Spleen (tissue), 7 donors: ENCODE results near the gene ADAMTS6.

Source experiments
- POLR2A ChIP-seq, 3 donors: fragments of 450-650 bp; IDR thresholded peaks; one replicate each; pipeline ENCODE4 v1.5.1; 2017; ENCODE audit warnings: antibody characterized with exemption in 3 of 3, mild to moderate bottlenecking in 1 of 3
- POLR2AphosphoS5 ChIP-seq, 3 donors: sonication (generic); formaldehyde crosslinking; IDR thresholded peaks; one replicate each; pipeline ENCODE4 v1.5.1; 2017; ENCODE audit warnings: antibody characterized with exemption in 3 of 3
- TF ChIP-seq, protein P1 (sequence below), 11 experiments: fragments of 200-600 bp in 7 of 11; fragments of 450-650 bp in 4 of 11; sonication (generic) in 4 of 11; IDR thresholded peaks in 8 of 11; conservative IDR thresholded peaks in 3 of 11; 1 replicate in 7 of 11; 2 replicates in 4 of 11; pipeline versions ENCODE4 v1.4.0 to v1.8.0; 2016 to 2021; ENCODE audit warnings: antibody characterized with exemption in 11 of 11, inconsistent platforms in 4 of 11, mild to moderate bottlenecking in 1 of 11
- donor health status: DM: no; HTN: no; CAD: no; lungs with moderate emphysema.
- donor health status: DM: no; HTN: no; CAD: no.
- donor health status: DM: no; HTN: no; CAD: no.

DNA sequence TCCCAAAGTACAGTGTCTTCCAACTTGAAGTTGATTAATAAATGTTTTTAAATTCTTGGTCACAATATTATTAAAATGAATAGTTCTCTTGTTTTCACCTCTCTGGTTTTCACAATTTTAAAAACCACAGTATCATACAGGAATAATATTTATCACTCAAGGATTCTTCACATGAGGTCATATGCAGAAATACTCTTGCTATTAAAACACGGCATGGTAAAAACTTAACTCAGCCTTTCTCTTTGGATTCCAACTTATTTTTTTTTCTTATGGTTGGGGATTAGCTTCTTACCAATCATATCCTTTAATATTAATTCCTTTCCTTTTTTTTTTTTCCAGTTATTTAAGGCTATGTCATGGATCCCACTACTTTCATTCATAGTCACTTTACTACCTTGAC is 289.4 kb downstream of the ADAMTS6 start:
- TF ChIP-seq, protein P1, sequence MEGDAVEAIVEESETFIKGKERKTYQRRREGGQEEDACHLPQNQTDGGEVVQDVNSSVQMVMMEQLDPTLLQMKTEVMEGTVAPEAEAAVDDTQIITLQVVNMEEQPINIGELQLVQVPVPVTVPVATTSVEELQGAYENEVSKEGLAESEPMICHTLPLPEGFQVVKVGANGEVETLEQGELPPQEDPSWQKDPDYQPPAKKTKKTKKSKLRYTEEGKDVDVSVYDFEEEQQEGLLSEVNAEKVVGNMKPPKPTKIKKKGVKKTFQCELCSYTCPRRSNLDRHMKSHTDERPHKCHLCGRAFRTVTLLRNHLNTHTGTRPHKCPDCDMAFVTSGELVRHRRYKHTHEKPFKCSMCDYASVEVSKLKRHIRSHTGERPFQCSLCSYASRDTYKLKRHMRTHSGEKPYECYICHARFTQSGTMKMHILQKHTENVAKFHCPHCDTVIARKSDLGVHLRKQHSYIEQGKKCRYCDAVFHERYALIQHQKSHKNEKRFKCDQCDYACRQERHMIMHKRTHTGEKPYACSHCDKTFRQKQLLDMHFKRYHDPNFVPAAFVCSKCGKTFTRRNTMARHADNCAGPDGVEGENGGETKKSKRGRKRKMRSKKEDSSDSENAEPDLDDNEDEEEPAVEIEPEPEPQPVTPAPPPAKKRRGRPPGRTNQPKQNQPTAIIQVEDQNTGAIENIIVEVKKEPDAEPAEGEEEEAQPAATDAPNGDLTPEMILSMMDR (IDR thresholded peaks at IDR 0.05 in 8 of 11, conservative IDR thresholded peaks at IDR 0.05 in 3 of 11): no peak
- TF ChIP-seq POLR2A (IDR thresholded peaks at IDR 0.05): no peak
- no peak for TF ChIP-seq POLR2AphosphoS5 (IDR thresholded peaks at IDR 0.05)
